CD14-positive monocyte (primary cell): ENCODE results near the gene MICALL2. TPM values are rescaled to one million over a fixed set of nuclear protein-coding genes. Genes with fewer than 3 reads are reported as not detected.

Source experiments
- DNase-seq, 3 donors: peaks; one replicate each; pipeline ENCODE4 v3.0.0-alpha.2; 2011 to 2022
- H2AFZ ChIP-seq: 2 replicates; pipeline ENCODE4 v1.6.0; 2012; ENCODE audit warnings: mild to moderate bottlenecking, low read depth, low read length, inconsistent platforms; ENCODE audit not compliant: insufficient read depth, poor library complexity, severe bottlenecking
- H3K27ac ChIP-seq, 2 donors: 1 replicate in 1 of 2; 2 replicates in 1 of 2; pipeline ENCODE4 v1.5.1; 2012 to 2013; ENCODE audit warnings: low read length in 2 of 2, control low read depth in 1 of 2, inconsistent platforms in 1 of 2, low read depth in 1 of 2, mild to moderate bottlenecking in 1 of 2
- H3K27me3 ChIP-seq, 2 donors: one replicate each; pipeline versions ENCODE4 v1.6.0 to v1.6.1; 2011 to 2013; ENCODE audit warnings: low read length in 2 of 2; ENCODE audit not compliant: control insufficient read depth in 2 of 2, insufficient read depth in 2 of 2
- H3K36me3 ChIP-seq, 2 donors: replicated peaks in 1 of 2; 1 replicate in 1 of 2; 2 replicates in 1 of 2; pipeline versions ENCODE4 v1.5.1 to v1.6.1; 2012 to 2013; ENCODE audit warnings: low read length in 2 of 2, control low read depth in 1 of 2, inconsistent platforms in 1 of 2, mild to moderate bottlenecking in 1 of 2; ENCODE audit not compliant: insufficient read depth in 2 of 2, control insufficient read depth in 1 of 2
- H3K4me1 ChIP-seq, 2 donors: 1 replicate in 1 of 2; 2 replicates in 1 of 2; pipeline versions ENCODE4 v1.5.1 to v1.6.1; 2012 to 2013; ENCODE audit warnings: low read length in 2 of 2, control low read depth in 1 of 2, inconsistent platforms in 1 of 2, mild to moderate bottlenecking in 1 of 2, moderate library complexity in 1 of 2; ENCODE audit not compliant: insufficient read depth in 2 of 2, control insufficient read depth in 1 of 2
- H3K4me2 ChIP-seq: replicated peaks from 2 replicates; pipeline ENCODE3; 2012; ENCODE audit warnings: low read length, moderate library complexity, mild to moderate bottlenecking; ENCODE audit not compliant: poor library complexity, severe bottlenecking; ENCODE audit errors: extremely low read depth
- H3K4me3 ChIP-seq, 3 experiments: fragments of 200-600 bp in 1 of 3; sonication (generic) in 1 of 3; replicated peaks in 1 of 3; 1 replicate in 2 of 3; 2 replicates in 1 of 3; pipeline ENCODE4 v1.5.1; 2011 to 2013; ENCODE audit warnings: low read length in 3 of 3, mild to moderate bottlenecking in 3 of 3, control low read depth in 2 of 3, low read depth in 2 of 3, inconsistent platforms in 1 of 3, moderate library complexity in 1 of 3
- H3K79me2 ChIP-seq: 2 replicates; pipeline ENCODE4 v1.6.0; 2012; ENCODE audit warnings: mild to moderate bottlenecking, control low read depth, inconsistent platforms, low read length, moderate library complexity; ENCODE audit not compliant: insufficient read depth
- H3K9ac ChIP-seq: 2 replicates; pipeline ENCODE4 v1.6.0; 2017; ENCODE audit warnings: low read length, mild to moderate bottlenecking; ENCODE audit not compliant: insufficient read depth, poor library complexity, severe bottlenecking
- H3K9me3 ChIP-seq, 2 donors: replicated peaks in 1 of 2; 1 replicate in 1 of 2; 2 replicates in 1 of 2; pipeline versions ENCODE4 v1.5.1 to v1.6.1; 2012 to 2013; ENCODE audit warnings: low read length in 2 of 2, control low read depth in 1 of 2; ENCODE audit not compliant: control insufficient read depth in 1 of 2, insufficient read depth in 1 of 2
- H4K20me1 ChIP-seq: 2 replicates; pipeline ENCODE4 v1.6.0; 2012; ENCODE audit warnings: mild to moderate bottlenecking, low read length, control low read depth, moderate library complexity; ENCODE audit not compliant: insufficient read depth
- H3K27ac Mint-ChIP-seq, 7 donors: one replicate each; pipeline ENCODE4 v1.8.0; 2020; ENCODE audit warnings: mild to moderate bottlenecking in 7 of 7, mixed read lengths in 7 of 7, moderate library complexity in 6 of 7, inconsistent platforms in 2 of 7
- H3K27me3 Mint-ChIP-seq, 3 donors: one replicate each; pipeline ENCODE4 v1.8.0; 2021 to 2022; ENCODE audit warnings: low read depth in 3 of 3, mild to moderate bottlenecking in 3 of 3, mixed read lengths in 3 of 3, moderate library complexity in 3 of 3, inconsistent platforms in 1 of 3
- H3K36me3 Mint-ChIP-seq, 2 donors: one replicate each; pipeline ENCODE4 v1.8.0; 2020; ENCODE audit warnings: mixed read lengths in 2 of 2, inconsistent platforms in 1 of 2, mild to moderate bottlenecking in 1 of 2
- H3K4me1 Mint-ChIP-seq: one replicate; pipeline ENCODE4 v1.8.0; 2020; ENCODE audit warnings: mild to moderate bottlenecking, mixed read lengths
- H3K4me3 Mint-ChIP-seq, 2 donors: one replicate each; pipeline ENCODE4 v1.8.0; 2020; ENCODE audit warnings: mild to moderate bottlenecking in 2 of 2, mixed read lengths in 2 of 2, moderate library complexity in 1 of 2
- H3K9me3 Mint-ChIP-seq, 7 donors: one replicate each; pipeline ENCODE4 v1.8.0; 2020 to 2022; ENCODE audit warnings: mixed read lengths in 7 of 7, mild to moderate bottlenecking in 6 of 7, moderate library complexity in 6 of 7, inconsistent platforms in 2 of 7
- WGBS: methylation state at CpG from one replicate; pipeline ENCODE4 v1.1.5; 2013; ENCODE audit warnings: missing lambda C conversion rate; ENCODE audit not compliant: insufficient coverage; 5-methylcytosine and 5-hydroxymethylcytosine counted together
- intact Hi-C, 2 donors: fragments of 100-400 bp; cut with micrococcal nuclease; formaldehyde crosslinking; loops; one replicate each; pipeline versions ENCODE4 v1.15.0 to v1.15.1; 2023
- polyA plus RNA-seq, 3 donors: library from polyadenylated mRNA; depleted of rRNA in 1 of 3; unstranded in 2 of 3; stranded (reverse) in 1 of 3; fragments of 300-500 nt in 2 of 3; fragments of >200 nt in 1 of 3; fragmentation: Illumina TruSeq in 2 of 3; gene quantifications; 1 replicate in 2 of 3; 2 replicates in 1 of 3; pipeline ENCODE4 v1.2.3, GENCODE V29; 2012 to 2021
- TF ChIP-seq, protein P1 (sequence below): fragments of 200-600 bp; IDR thresholded peaks from one replicate; pipeline ENCODE4 v1.8.0; 2022; ENCODE audit warnings: antibody characterized with exemption, mild to moderate bottlenecking

Gene MICALL2
- polyA plus RNA-seq, 3 donors = 0.14 to 7.2 (median 0.72) TPM

GRCh38 chr7:1460821-1461645 lies 1.8 kb upstream of the MICALL2 start:
- peak overlapping the region; percentile 98 for H3K4me2 ChIP-seq
- peak overlapping the region; percentile 87 for H2AFZ ChIP-seq
- H3K27ac ChIP-seq = peak overlapping the region; percentile 52 to 77
- H3K36me3 ChIP-seq = no peaks in the 10 kb centered on the region
- H3K9me3 ChIP-seq = no peaks in the 10 kb centered on the region
- DNase-seq = peak; percentile 50 to 71 (median 69)
- intact Hi-C loops = no loop called here
- Mint-ChIP-seq H3K36me3 (no peaks in the 10 kb centered on the region), H3K9me3 (peaks cover 0 to 2% (median 0%) of the 10 kb centered on the region in 7 donors), H3K4me1 (peaks cover 42% of the 10 kb centered on the region), H3K4me3 (peak overlapping the region; percentile 84 to 89), H3K27ac (peak overlapping the region; percentile 79 to 90 (median 89)), H3K27me3 (peaks cover 0 to 5% (median 5%) of the 10 kb centered on the region in 3 donors)
- TF ChIP-seq, protein P1, sequence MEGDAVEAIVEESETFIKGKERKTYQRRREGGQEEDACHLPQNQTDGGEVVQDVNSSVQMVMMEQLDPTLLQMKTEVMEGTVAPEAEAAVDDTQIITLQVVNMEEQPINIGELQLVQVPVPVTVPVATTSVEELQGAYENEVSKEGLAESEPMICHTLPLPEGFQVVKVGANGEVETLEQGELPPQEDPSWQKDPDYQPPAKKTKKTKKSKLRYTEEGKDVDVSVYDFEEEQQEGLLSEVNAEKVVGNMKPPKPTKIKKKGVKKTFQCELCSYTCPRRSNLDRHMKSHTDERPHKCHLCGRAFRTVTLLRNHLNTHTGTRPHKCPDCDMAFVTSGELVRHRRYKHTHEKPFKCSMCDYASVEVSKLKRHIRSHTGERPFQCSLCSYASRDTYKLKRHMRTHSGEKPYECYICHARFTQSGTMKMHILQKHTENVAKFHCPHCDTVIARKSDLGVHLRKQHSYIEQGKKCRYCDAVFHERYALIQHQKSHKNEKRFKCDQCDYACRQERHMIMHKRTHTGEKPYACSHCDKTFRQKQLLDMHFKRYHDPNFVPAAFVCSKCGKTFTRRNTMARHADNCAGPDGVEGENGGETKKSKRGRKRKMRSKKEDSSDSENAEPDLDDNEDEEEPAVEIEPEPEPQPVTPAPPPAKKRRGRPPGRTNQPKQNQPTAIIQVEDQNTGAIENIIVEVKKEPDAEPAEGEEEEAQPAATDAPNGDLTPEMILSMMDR = no peak
- H3K9ac ChIP-seq = peak overlapping the region; percentile 77
- H4K20me1 ChIP-seq = peaks cover 4% of the 10 kb centered on the region
- H3K79me2 ChIP-seq = peaks cover 14% of the 10 kb centered on the region
- 32% methylated on average over 22 of the region's 30 CpGs for WGBS
- H3K4me1 ChIP-seq = peaks cover 40 to 53% of the 10 kb centered on the region in 2 donors
- no peaks in the 10 kb centered on the region for H3K27me3 ChIP-seq
- peak overlapping the region; percentile 79 to 91 (median 90) for H3K4me3 ChIP-seq

- no peaks in the 10 kb centered on the region for H3K36me3 Mint-ChIP-seq
- peak overlapping the region; percentile 84 to 89 for H3K4me3 Mint-ChIP-seq
- peaks cover 17% of the 10 kb centered on the region for H3K79me2 ChIP-seq
- H4K20me1 ChIP-seq = peaks cover 4% of the 10 kb centered on the region
- no peaks in the 10 kb centered on the region for H3K36me3 ChIP-seq
- intact Hi-C loops = loop anchor here in 1 of 2 donors (5.0 kb wide), 1 partner anchor 48 kb away; no protein-coding TSS in a partner anchor
- H3K4me1 Mint-ChIP-seq = peaks cover 46% of the 10 kb centered on the region
- WGBS = 3% methylated on average over 23 of the region's 30 CpGs
- DNase-seq = peak; percentile 10 to 55 (median 13)
- H3K9me3 Mint-ChIP-seq = peaks cover 0 to 2% (median 0%) of the 10 kb centered on the region in 7 donors
- peak overlapping the region; percentile 79 to 90 (median 89) for H3K27ac Mint-ChIP-seq
- H3K27ac ChIP-seq = peak overlapping the region; percentile 52 to 77
- H3K27me3 Mint-ChIP-seq = peaks cover 0 to 5% (median 5%) of the 10 kb centered on the region in 3 donors
- no peaks in the 10 kb centered on the region for H3K27me3 ChIP-seq
- peak overlapping the region; percentile 79 to 91 (median 90) for H3K4me3 ChIP-seq
- peaks cover 40 to 53% of the 10 kb centered on the region in 2 donors for H3K4me1 ChIP-seq
- H3K4me2 ChIP-seq = peak overlapping the region; percentile 98
- peak overlapping the region; percentile 87 for H2AFZ ChIP-seq
- TF ChIP-seq, protein P1 = no peak
- no peaks in the 10 kb centered on the region for H3K9me3 ChIP-seq
- peak overlapping the region; percentile 77 for H3K9ac ChIP-seq
These were observed 900 bp upstream of the MICALL2 start for GRCh38 chr7:1459920-1460820.
